Heart right ventricle (tissue), 16 donors: ENCODE data around the gene HOXA11. TPM values are rescaled to one million over a fixed set of nuclear protein-coding genes. Genes with fewer than 3 reads are reported as not detected.

Experiments
- ATAC-seq, 8 donors: fragments of 200-7000 bp; cut with Tn5 transposase; one replicate each; pipeline ENCODE4 v1.9.1; 2020; ENCODE audit warnings: mild to moderate bottlenecking in 8 of 8, moderate library complexity in 8 of 8, moderate number of reproducible peaks in 1 of 8
- DNase-seq, 2 donors: peaks; one replicate each; pipeline ENCODE4 v3.0.0-alpha.2; 2020
- H3K27ac ChIP-seq, 10 donors: fragments of 200-600 bp; sonication (generic) in 2 of 10; one replicate each; pipeline versions ENCODE4 v1.5.0 to v1.8.0; 2020 to 2022; ENCODE audit warnings: mild to moderate bottlenecking in 3 of 10
- H3K27me3 ChIP-seq, 7 donors: fragments of 200-600 bp; one replicate each; pipeline ENCODE4 v1.8.0; 2021 to 2022; ENCODE audit warnings: mild to moderate bottlenecking in 2 of 7
- H3K36me3 ChIP-seq, 9 donors: fragments of 200-600 bp; sonication (generic) in 1 of 9; one replicate each; pipeline versions ENCODE4 v1.5.0 to v1.8.0; 2020 to 2022; ENCODE audit warnings: mild to moderate bottlenecking in 2 of 9
- H3K4me1 ChIP-seq, 9 donors: fragments of 200-600 bp; sonication (generic) in 1 of 9; one replicate each; pipeline versions ENCODE4 v1.5.0 to v1.8.0; 2020 to 2022; ENCODE audit warnings: mild to moderate bottlenecking in 4 of 9
- H3K4me3 ChIP-seq, 10 donors: fragments of 200-600 bp; sonication (generic) in 2 of 10; one replicate each; pipeline versions ENCODE4 v1.5.0 to v1.8.0; 2020 to 2022; ENCODE audit warnings: mild to moderate bottlenecking in 7 of 10, moderate library complexity in 2 of 10
- H3K9me3 ChIP-seq, 11 donors: fragments of 200-600 bp in 10 of 11; sonication (generic) in 2 of 11; one replicate each; pipeline versions ENCODE4 v1.5.0 to v1.8.0; 2013 to 2022; ENCODE audit warnings: mild to moderate bottlenecking in 2 of 11, control low read depth in 1 of 11, moderate library complexity in 1 of 11
- CTCF ChIP-seq, 9 donors: fragments of 200-600 bp; sonication (generic) in 2 of 9; IDR thresholded peaks; one replicate each; pipeline versions ENCODE4 v1.5.0 to v1.8.0; 2021 to 2022; ENCODE audit warnings: antibody characterized with exemption in 9 of 9, mild to moderate bottlenecking in 5 of 9, moderate library complexity in 1 of 9
- WGBS, 2 donors: extraction: QIAGEN DNeasy Blood & Tissue Kit; methylation state at CpG; one replicate each; pipeline ENCODE4 v1.1.7; 2013; ENCODE audit warnings: inconsistent platforms in 1 of 2; 5-methylcytosine and 5-hydroxymethylcytosine counted together
- intact Hi-C, 10 donors: fragments of 100-400 bp; cut with DNase I; formaldehyde crosslinking; loops; one replicate each; pipeline versions ENCODE4 v1.11.1 to v1.14.2; 2022
- polyA plus RNA-seq, 2 donors: library from polyadenylated mRNA; stranded (reverse); fragments of 200-250 nt; gene quantifications; one replicate each; pipeline ENCODE4 v1.2.3, GENCODE V29; 2013
- total RNA-seq, 10 donors: library from RNA; stranded (reverse); fragmentation: NEBNext Ultra II Directional in 3 of 10; extraction: Animal tissue kit (Norgen Biotek cat#: 25700) in 3 of 10; gene quantifications; one replicate each; pipeline versions ENCODE4 v1.2.1 to v1.2.4, GENCODE V29; 2021 to 2023
- donor health status: Arrhythmogenic right ventricular cardiomyopathy.
- donor health status: ischemic (EF 13 %, LVEDD 7.1; RV severe dilation, severe dysfunction).
- donor health status: healthy with polysubstance abuse.
- donor health status: DM: no; HTN: yes; CAD: no.
- donor health status: DM: no; HTN: no; CAD: no.
- donor health status: ischemic (EF 25% LVEDD 6.9; RV normal size, moderate dysfunction).
- donor health status: ischemic (EF 25% LVEDD 5.7; RV mildly dilated, moderate dysfunction).
- donor health status: healthy.
- donor health status: DM: yes; HTN: yes; CAD: no.
- donor health status: Ischemic cardiomyopathy.
- donor health status: ischemic (EF 35%, LVEDD 5.7; RV mildly dilated, moderate dysfunction).
- donor health status: nonischemic (EF 11% LVEDD 7.7; RV severe dilation, severe dysfunction).
- donor health status: DM: yes; HTN: yes; CAD: no.
- donor health status: PGD.
- donor health status: ischemic (EF 29% LVEDD 5.4; RV normal size, mild dysfunction).
- donor health status: nonischemic (EF 23%, LVEDD 6.1; RV moderate dilation, normal function).

Gene HOXA11
- total and polyA plus RNA-seq, 12 donors, result not detected

- no peak for ATAC-seq
- intact Hi-C loops, result no loop called here
- no peak for TF ChIP-seq CTCF (IDR thresholded peaks at IDR 0.05)
- Histone ChIP-seq H3K4me3 (no peak overlapping the region), H3K36me3 (no peaks in the 10 kb centered on the region), H3K27ac (no peak overlapping the region), H3K4me1 (peaks cover 0 to 36% (median 13%) of the 10 kb centered on the region in 9 donors), H3K27me3 (peaks cover 46 to 100% (median 100%) of the 10 kb centered on the region in 7 donors), H3K9me3 (no peaks in the 10 kb centered on the region)
- WGBS, 2 donors, result 17 to 24% methylated on average over 53 of the region's 53 CpGs
- DNase-seq, result no peak
Measured at GRCh38 chr7:27139334-27140125, 45.5 kb downstream of the HOXA11 start.

GRCh38 chr7:27138985-27139333, 46.1 kb downstream of the HOXA11 start:
- intact Hi-C loops, result no loop called here
- no peak for TF ChIP-seq CTCF (IDR thresholded peaks at IDR 0.05)
- no peaks in the 10 kb centered on the region for H3K9me3 ChIP-seq
- peaks cover 0 to 32% (median 13%) of the 10 kb centered on the region in 9 donors for H3K4me1 ChIP-seq
- WGBS, 2 donors, result 24 to 31% methylated on average over 11 of the region's 11 CpGs
- peaks cover 41 to 100% (median 100%) of the 10 kb centered on the region in 7 donors for H3K27me3 ChIP-seq
- no peak overlapping the region for H3K27ac ChIP-seq
- ATAC-seq (no peak), DNase-seq (no peak)
- no peak overlapping the region for H3K4me3 ChIP-seq
- H3K36me3 ChIP-seq, result no peaks in the 10 kb centered on the region

- Histone ChIP-seq H3K9me3 (no peaks in the 10 kb centered on the region), H3K27ac (no peak overlapping the region), H3K4me3 (no peak overlapping the region), H3K36me3 (no peaks in the 10 kb centered on the region), H3K4me1 (peaks cover 0 to 27% (median 13%) of the 10 kb centered on the region in 9 donors), H3K27me3 (peaks cover 36 to 100% (median 100%) of the 10 kb centered on the region in 7 donors)
- DNase-seq (no peak), ATAC-seq (no peak)
- intact Hi-C loops, result no loop called here
- no peak for TF ChIP-seq CTCF (IDR thresholded peaks at IDR 0.05)
- WGBS, 2 donors, result 56 to 69% methylated on average over 1 of the region's 1 CpG
Measured at GRCh38 chr7:27138472-27138871, 46.6 kb downstream of the HOXA11 start.

GRCh38 chr7:27137640-27138315, 47.3 kb downstream of the HOXA11 start:
- H3K27ac ChIP-seq, result no peak overlapping the region
- H3K4me3 ChIP-seq, result no peak overlapping the region
- peaks cover 0 to 20% (median 6%) of the 10 kb centered on the region in 9 donors for H3K4me1 ChIP-seq
- WGBS, 2 donors, result 40 to 43% methylated on average over 2 of the region's 2 CpGs
- H3K36me3 ChIP-seq, result no peaks in the 10 kb centered on the region
- TF ChIP-seq CTCF (IDR thresholded peaks at IDR 0.05), result no peak
- no peaks in the 10 kb centered on the region for H3K9me3 ChIP-seq
- ATAC-seq (no peak), DNase-seq (no peak)
- peaks cover 32 to 100% (median 100%) of the 10 kb centered on the region in 7 donors for H3K27me3 ChIP-seq
- intact Hi-C loops, result no loop called here
